Coronary artery (tissue), 2 donors: Measurements from ENCODE around the gene STON2.

Experiments used
- DNase-seq: peaks from one replicate; pipeline ENCODE4 v3.0.0-alpha.2; 2017; ENCODE audit warnings: low spot score
- H3K27ac ChIP-seq, 2 donors: fragments of 200-600 bp; sonication (generic); one replicate each; pipeline ENCODE4 v1.5.1; 2016 to 2019
- H3K4me3 ChIP-seq: fragments of 200-600 bp; sonication (generic); 2 replicates; pipeline ENCODE4 v1.5.1; 2016; ENCODE audit warnings: mild to moderate bottlenecking, moderate library complexity
- TF ChIP-seq, protein P1 (sequence below): fragments of 200-600 bp; sonication (generic); IDR thresholded peaks from one replicate; pipeline ENCODE4 v1.5.1; 2019; ENCODE audit warnings: antibody characterized with exemption

STON2 gene

DNA sequence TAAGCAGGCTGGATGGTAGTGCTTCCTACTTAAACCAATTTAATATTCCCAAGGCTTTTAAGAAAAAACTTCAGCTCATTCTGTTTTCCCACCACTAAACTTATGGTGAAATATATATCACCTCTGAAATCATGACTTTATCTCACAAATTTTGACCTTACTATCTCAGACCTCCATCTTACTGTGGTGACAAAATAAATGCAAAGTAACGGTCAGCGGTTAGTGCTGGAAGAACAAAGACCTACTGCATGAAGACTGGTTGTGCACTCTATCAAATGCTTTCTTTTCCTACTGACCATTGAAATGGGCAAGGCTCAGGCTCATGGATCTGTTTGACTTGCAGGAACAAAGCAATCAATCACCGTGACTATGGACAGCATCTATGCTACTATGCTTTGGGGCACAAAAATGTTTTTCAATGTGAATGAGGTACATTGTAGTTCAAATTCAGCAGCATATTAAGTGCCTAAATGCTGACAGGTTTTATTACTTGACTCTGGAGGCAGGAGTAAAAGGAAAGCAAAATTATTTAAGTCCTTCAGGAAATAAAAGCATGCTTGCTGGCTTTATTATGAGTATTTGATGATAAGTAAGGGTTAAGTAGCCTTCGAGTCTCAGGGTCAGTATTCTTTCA, 136.2 kb downstream of the STON2 start:
- TF ChIP-seq, protein P1, sequence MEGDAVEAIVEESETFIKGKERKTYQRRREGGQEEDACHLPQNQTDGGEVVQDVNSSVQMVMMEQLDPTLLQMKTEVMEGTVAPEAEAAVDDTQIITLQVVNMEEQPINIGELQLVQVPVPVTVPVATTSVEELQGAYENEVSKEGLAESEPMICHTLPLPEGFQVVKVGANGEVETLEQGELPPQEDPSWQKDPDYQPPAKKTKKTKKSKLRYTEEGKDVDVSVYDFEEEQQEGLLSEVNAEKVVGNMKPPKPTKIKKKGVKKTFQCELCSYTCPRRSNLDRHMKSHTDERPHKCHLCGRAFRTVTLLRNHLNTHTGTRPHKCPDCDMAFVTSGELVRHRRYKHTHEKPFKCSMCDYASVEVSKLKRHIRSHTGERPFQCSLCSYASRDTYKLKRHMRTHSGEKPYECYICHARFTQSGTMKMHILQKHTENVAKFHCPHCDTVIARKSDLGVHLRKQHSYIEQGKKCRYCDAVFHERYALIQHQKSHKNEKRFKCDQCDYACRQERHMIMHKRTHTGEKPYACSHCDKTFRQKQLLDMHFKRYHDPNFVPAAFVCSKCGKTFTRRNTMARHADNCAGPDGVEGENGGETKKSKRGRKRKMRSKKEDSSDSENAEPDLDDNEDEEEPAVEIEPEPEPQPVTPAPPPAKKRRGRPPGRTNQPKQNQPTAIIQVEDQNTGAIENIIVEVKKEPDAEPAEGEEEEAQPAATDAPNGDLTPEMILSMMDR = no peak
- no peak for DNase-seq

DNA sequence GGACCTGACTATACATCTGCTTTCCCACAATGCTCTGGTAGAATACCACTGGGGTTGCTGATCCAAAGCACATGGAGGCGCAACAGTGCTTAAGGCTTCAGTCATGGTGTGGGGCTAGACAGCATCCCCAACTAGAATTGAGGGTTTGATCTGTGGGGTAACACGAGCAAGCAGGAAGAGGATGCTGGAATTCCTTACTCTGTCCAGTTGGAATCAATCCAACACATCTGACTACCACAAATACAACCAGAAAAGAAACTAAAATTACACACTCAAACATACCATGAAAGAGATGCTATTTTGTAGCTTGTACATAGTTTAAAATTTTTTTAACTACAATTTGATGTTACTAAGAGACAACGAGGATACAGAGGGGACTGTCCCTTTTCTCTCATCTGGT, 138.9 kb downstream of the STON2 start:
- Histone ChIP-seq H3K4me3 (no peak overlapping the region), H3K27ac (no peak overlapping the region)
- TF ChIP-seq, protein P1 = no peak
- no peak for DNase-seq

More for the DNA sequence above, 136.2 kb downstream of the STON2 start:
- no peak overlapping the region for H3K4me3 ChIP-seq
- no peak overlapping the region for H3K27ac ChIP-seq

DNA sequence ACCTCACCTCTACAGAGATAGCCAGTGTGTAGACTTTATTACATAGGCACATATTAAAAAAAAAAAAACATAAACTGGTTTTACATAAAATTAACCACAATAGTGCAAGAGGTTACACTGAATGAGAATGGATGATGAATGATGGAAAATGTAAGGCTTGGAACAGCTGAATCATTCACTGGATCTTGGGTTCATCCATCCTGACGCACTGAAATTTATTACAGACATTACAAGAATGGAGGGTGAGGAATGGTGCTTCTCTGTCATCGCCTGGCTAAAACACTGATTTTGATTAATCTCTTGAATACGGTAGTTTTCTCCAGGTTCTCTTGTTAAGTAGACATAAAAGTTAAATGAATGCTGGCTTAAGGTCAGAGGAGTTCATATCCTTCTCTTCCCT, 139.4 kb downstream of the STON2 start:
- TF ChIP-seq, protein P1 = no peak
- Histone ChIP-seq H3K27ac (no peak overlapping the region), H3K4me3 (no peak overlapping the region)
- DNase-seq = no peak

DNA sequence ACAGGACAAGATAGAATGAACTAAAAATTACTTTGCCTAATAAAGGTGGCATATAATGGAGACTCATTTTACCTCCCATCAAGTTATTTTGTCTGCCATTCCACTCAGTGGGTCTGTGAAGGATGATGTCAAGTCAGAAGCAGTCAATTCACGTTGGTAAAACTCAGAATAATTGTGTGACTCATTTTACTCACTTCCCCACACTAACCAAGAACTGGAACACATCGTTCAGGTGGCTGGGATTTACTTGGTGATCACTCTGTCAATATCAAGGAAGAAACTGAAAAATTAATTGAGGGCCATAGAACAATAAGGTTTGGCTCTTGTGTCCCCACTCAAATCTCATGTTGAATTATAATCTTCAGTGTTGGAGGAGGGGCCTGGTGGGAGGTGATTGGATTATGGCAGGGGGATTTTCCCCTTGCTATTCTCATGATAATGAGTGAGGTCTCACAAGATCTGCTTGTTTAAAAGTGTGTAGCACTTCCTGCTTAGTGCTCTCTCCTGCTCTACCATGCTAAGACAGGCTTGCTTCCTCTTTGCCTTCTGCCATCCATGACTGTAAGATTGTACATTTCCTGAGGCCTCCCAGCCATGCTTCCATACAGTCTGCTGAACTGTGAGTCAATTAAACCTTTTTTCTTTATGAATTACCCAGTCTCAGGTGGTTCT, 143.7 kb downstream of the STON2 start:
- no peak overlapping the region for H3K4me3 ChIP-seq
- no peak for DNase-seq
- TF ChIP-seq, protein P1 = no peak
- no peak overlapping the region for H3K27ac ChIP-seq

DNA sequence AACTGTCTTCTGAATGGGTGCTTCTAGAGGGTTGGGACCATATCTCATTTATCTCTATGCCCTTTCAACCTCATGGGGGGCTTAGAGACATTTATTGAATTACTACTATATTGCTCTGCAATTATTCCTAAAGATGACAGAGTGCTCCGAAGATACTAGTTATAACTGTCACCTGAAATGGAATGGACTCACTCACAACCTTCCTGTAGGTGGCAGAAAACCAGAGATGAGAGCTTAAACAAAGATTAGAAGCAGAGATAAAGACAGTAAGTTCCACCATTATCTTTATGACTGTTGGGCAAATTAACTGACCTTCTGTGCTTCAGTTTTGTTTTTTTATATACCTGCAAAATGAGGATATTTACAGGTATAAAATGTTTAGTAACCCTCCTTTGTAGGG, 147.8 kb downstream of the STON2 start:
- TF ChIP-seq, protein P1 = no peak
- Histone ChIP-seq H3K4me3 (no peak overlapping the region), H3K27ac (no peak overlapping the region)
- no peak for DNase-seq

DNA sequence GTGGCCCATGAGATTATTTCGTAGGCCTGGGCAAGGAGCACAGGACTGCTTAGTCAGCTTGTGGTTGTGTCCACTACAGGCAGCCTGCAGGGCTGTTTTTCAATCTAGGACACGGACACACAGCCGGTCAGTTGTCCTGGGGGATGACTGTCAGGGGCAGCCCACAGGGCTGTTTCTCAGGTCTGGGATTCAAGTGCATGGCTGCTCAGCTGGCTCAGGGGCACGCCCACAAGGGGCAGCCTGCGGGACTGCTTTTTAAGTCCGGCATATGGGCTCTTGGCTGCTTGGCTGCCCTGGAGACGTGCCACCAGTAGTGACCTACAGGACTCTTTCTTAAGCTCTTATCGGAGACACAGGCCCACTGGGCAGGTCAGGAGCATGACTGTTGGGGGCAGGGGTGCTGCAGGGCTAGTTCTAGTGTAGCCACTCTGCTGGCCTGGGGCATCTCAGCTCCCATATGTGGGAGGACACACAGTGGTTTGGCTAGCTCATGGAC, 152.8 kb downstream of the STON2 start:
- no peak overlapping the region for H3K4me3 ChIP-seq
- TF ChIP-seq, protein P1 = no peak
- no peak for DNase-seq

More for the DNA sequence above, 152.8 kb downstream of the STON2 start:
- no peak overlapping the region for H3K27ac ChIP-seq
